Activated CD4-positive, alpha-beta memory T cell treated with anti-CD3 and anti-CD28 coated beads for 36 hours (primary cell): ENCODE data around the gene MYO5B. TPM values are rescaled to one million over a fixed set of nuclear protein-coding genes. Genes with fewer than 3 reads are reported as not detected.
"Not testable (repeated sequence)": the region's sequence is repeated elsewhere in the genome, so short reads cannot be mapped to it uniquely, and the experiment has no call there.

ENCODE experiments used
- CTCF ChIA-PET: fragments of 350-600 bp; sonication (Branson Sonifier 250); formaldehyde crosslinking; loops from one replicate; lab custom pipeline; 2021; ENCODE audit warnings: antibody characterized with exemption, inconsistent platforms; lab: Charles Lee
- POLR2A ChIA-PET: fragments of 350-600 bp; sonication (Branson Sonifier 250); formaldehyde crosslinking; loops from one replicate; lab custom pipeline; 2021; ENCODE audit warnings: antibody characterized with exemption; lab: Charles Lee
- DNase-seq: peaks from one replicate; pipeline ENCODE4 v3.0.0-alpha.2; 2020
- H3K27ac Mint-ChIP-seq: one replicate; pipeline ENCODE4 v1.8.0; 2021; ENCODE audit warnings: mixed read lengths
- H3K27me3 Mint-ChIP-seq: one replicate; pipeline ENCODE4 v1.8.0; 2021; ENCODE audit warnings: mixed read lengths
- H3K36me3 Mint-ChIP-seq: one replicate; pipeline ENCODE4 v1.8.0; 2021; ENCODE audit warnings: mixed read lengths
- H3K4me1 Mint-ChIP-seq: one replicate; pipeline ENCODE4 v1.8.0; 2021; ENCODE audit warnings: low read depth, mixed read lengths
- H3K4me3 Mint-ChIP-seq: one replicate; pipeline ENCODE4 v1.8.0; 2021; ENCODE audit warnings: mild to moderate bottlenecking, mixed read lengths
- H3K9me3 Mint-ChIP-seq: one replicate; pipeline ENCODE4 v1.8.0; 2021; ENCODE audit warnings: mixed read lengths
- intact Hi-C: fragments of 100-400 bp; cut with micrococcal nuclease; formaldehyde crosslinking; loops from one replicate; pipeline ENCODE4 v1.15.1; 2023
- total RNA-seq, 2 experiments: library from RNA; stranded (reverse); gene quantifications; one replicate each; pipeline ENCODE4 v1.2.3, GENCODE V29; 2021

The MYO5B gene
- total RNA-seq, 2 experiments from 2014 or later, result 0.02 to 0.21 TPM

DNA sequence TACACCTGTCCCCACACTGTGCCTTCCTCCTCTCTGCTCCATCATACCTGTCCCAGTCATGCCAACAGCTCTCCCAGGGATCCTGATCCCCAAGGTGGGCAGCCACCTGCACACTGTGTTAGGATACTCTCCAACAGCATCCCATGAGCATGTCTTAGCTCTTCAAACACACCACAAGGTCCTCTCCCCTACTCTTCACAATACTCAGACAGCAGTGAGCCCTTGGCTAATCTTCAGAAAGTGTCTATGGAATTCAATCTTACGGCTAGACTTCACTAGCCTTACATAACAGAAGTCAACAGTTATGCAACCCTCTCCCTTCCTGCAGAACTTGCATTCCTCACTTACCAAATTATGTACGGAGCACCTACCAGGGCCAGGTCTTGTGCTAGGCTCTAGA lies 79.9 kb downstream of the MYO5B start:
- Mint-ChIP-seq H3K36me3 (no peaks in the 10 kb centered on the region), H3K27ac (no peak overlapping the region), H3K27me3 (peaks cover 10% of the 10 kb centered on the region), H3K9me3 (no peaks in the 10 kb centered on the region), H3K4me3 (no peak overlapping the region), H3K4me1 (no peaks in the 10 kb centered on the region)
- ChIA-PET POLR2A (interaction anchor here (0.6 kb wide), 1 partner anchor 252 kb away, joined by 3 read pairs; no protein-coding TSS in a partner anchor), CTCF (no interaction called here)
- no peak for DNase-seq
- intact Hi-C loops, result no loop called here

DNA sequence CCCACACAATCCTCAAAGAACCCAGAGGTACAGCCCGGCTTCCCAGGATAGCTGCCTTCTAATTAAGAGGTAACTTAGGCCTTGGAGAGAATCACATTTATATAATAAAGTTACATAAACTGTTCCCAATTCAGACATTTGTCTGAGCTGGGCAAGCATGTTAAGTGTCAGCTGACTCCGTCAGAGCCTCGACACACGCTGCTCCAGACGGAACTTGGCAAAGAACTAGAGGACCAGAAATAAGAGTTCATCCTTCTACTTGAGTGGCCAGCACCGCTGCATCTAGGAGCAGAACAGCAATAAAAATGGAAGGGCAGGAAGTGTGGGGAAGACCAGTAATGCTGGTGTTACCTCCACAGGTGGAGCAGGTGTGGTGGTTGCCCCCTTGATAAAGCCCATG lies 80.5 kb downstream of the MYO5B start:
- ChIA-PET CTCF (no interaction called here), POLR2A (no interaction called here)
- no peak overlapping the region for H3K4me3 Mint-ChIP-seq
- H3K36me3 Mint-ChIP-seq, result no peaks in the 10 kb centered on the region
- peaks cover 14% of the 10 kb centered on the region for H3K27me3 Mint-ChIP-seq
- H3K9me3 Mint-ChIP-seq, result no peaks in the 10 kb centered on the region
- H3K27ac Mint-ChIP-seq, result no peak overlapping the region
- intact Hi-C loops, result no loop called here
- no peaks in the 10 kb centered on the region for H3K4me1 Mint-ChIP-seq
- no peak for DNase-seq

- Mint-ChIP-seq H3K27ac (no peak overlapping the region), H3K36me3 (no peaks in the 10 kb centered on the region), H3K27me3 (peaks cover 14% of the 10 kb centered on the region), H3K4me1 (no peaks in the 10 kb centered on the region), H3K9me3 (no peaks in the 10 kb centered on the region), H3K4me3 (no peak overlapping the region)
- intact Hi-C loops, result no loop called here
- POLR2A ChIA-PET, result no interaction called here
- CTCF ChIA-PET, result no interaction called here
- DNase-seq, result no peak
Observed at GRCh38 chr18:50113726-50114125, 81.2 kb downstream of the MYO5B start.

DNA sequence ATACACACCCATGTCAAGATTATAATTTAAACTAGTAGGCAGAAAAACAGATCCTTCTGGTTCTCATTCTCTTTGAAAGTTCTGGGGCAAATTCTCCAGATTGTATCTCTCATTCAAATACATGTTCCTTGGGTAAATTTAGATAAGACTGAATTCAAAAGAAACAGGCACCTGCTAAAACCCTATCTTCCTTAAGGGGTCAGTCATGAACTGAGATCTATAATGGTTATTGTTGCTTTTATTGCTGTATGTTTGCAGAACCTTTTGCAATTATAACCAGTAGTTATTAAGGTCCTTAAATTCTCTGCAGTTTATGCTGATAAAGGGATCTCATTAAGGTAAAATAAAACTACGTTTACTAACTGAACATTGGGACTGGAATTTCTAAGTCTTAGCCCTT lies 83.5 kb downstream of the MYO5B start:
- no peaks in the 10 kb centered on the region for H3K36me3 Mint-ChIP-seq
- POLR2A ChIA-PET, result no interaction called here
- H3K9me3 Mint-ChIP-seq, result no peaks in the 10 kb centered on the region
- H3K27ac Mint-ChIP-seq, result no peak overlapping the region
- intact Hi-C loops, result no loop called here
- CTCF ChIA-PET, result no interaction called here
- H3K27me3 Mint-ChIP-seq, result peaks cover 14% of the 10 kb centered on the region
- no peak overlapping the region for H3K4me3 Mint-ChIP-seq
- H3K4me1 Mint-ChIP-seq, result no peaks in the 10 kb centered on the region
- no peak for DNase-seq

DNA sequence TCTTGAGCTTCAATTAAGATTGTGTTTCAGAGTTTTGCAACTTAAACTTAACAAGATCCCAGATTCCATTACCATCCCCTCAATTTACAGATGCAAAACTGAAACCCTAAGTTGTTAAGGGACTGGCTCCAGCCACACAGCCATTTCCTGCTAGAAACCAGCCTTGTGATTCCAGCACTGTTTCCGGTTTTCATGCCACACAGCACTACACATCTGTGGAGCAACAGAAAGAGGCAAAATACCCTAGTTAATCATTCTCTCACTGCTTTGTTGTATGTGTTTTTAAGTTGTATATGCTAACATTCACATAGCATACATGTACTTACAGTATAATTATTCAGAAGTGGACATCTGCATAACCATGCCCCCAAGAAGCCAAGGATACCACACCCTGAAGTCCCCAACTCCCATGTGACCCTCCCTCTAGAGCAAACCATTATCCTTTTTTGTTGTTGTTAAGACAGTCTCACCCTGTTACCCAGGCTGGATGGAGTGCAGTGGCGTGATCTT lies 87.4 kb downstream of the MYO5B start:
- Mint-ChIP-seq H3K27me3 (peaks cover 5% of the 10 kb centered on the region), H3K27ac (no peak overlapping the region), H3K9me3 (no peaks in the 10 kb centered on the region), H3K4me1 (no peaks in the 10 kb centered on the region), H3K4me3 (no peak overlapping the region), H3K36me3 (no peaks in the 10 kb centered on the region)
- ChIA-PET CTCF (no interaction called here), POLR2A (no interaction called here)
- intact Hi-C loops, result no loop called here
- no peak for DNase-seq

DNA sequence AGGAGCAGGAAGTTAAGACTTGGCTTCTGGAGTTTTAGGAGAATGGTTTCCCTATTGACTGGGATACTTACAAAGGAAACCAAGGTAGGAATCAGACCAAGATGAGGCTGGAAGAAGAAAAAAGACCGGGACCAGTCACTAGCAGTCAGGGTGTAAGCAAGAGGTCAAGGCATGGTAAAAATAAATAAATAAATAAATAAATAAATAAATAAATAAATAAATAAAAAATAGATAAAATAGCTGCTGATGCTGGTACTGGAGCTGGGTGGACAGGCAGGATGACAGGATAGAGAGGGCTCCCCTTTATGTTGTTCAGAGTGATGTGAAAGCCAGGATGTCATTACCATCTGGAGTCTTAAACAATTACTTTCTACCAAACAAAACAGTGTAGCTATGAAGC lies 89.9 kb downstream of the MYO5B start:
- POLR2A ChIA-PET, result no interaction called here
- intact Hi-C loops, result no loop called here
- Mint-ChIP-seq H3K36me3 (no peaks in the 10 kb centered on the region), H3K27ac (no peak overlapping the region), H3K4me1 (no peaks in the 10 kb centered on the region), H3K4me3 (no peak overlapping the region), H3K9me3 (no peaks in the 10 kb centered on the region), H3K27me3 (peaks cover 13% of the 10 kb centered on the region)
- no peak for DNase-seq
- CTCF ChIA-PET, result interaction anchor here (0.6 kb wide), 1 partner anchor 98 kb away, joined by 3 read pairs; no protein-coding TSS in a partner anchor

GRCh38 chr18:50104421-50104820 lies 90.5 kb downstream of the MYO5B start:
- no peaks in the 10 kb centered on the region for H3K4me1 Mint-ChIP-seq
- H3K27ac Mint-ChIP-seq, result no peak overlapping the region
- H3K36me3 Mint-ChIP-seq, result no peaks in the 10 kb centered on the region
- intact Hi-C loops, result no loop called here
- DNase-seq, result no peak
- H3K4me3 Mint-ChIP-seq, result no peak overlapping the region
- peaks cover 12% of the 10 kb centered on the region for H3K27me3 Mint-ChIP-seq
- ChIA-PET POLR2A (no interaction called here), CTCF (no interaction called here)
- H3K9me3 Mint-ChIP-seq, result no peaks in the 10 kb centered on the region

- CTCF ChIA-PET, result no interaction called here
- intact Hi-C loops, result loop anchor here (5.0 kb wide), 1 partner anchor 92 kb away; no protein-coding TSS in a partner anchor
- no peaks in the 10 kb centered on the region for H3K9me3 Mint-ChIP-seq
Observed at GRCh38 chr18:50099725-50100407, 95.1 kb downstream of the MYO5B start.

GRCh38 chr18:50097702-50098101 lies 97.2 kb downstream of the MYO5B start:
- intact Hi-C loops, result loop anchor here (5.0 kb wide), 1 partner anchor 95 kb away; no protein-coding TSS in a partner anchor
- H3K4me3 Mint-ChIP-seq, result no peak overlapping the region
- H3K27me3 Mint-ChIP-seq, result peaks cover 17% of the 10 kb centered on the region
- no peaks in the 10 kb centered on the region for H3K36me3 Mint-ChIP-seq
- POLR2A ChIA-PET, result no interaction called here
- H3K27ac Mint-ChIP-seq, result no peak overlapping the region
- no peak for DNase-seq
- CTCF ChIA-PET, result no interaction called here
- H3K4me1 Mint-ChIP-seq, result no peaks in the 10 kb centered on the region
- no peaks in the 10 kb centered on the region for H3K9me3 Mint-ChIP-seq

More at GRCh38 chr18:50099725-50100407, 95.1 kb downstream of the MYO5B start:
- Mint-ChIP-seq H3K36me3 (no peaks in the 10 kb centered on the region), H3K4me3 (no peak overlapping the region), H3K27me3 (peaks cover 15% of the 10 kb centered on the region), H3K4me1 (no peaks in the 10 kb centered on the region), H3K27ac (no peak overlapping the region)
- DNase-seq, result no peak
- POLR2A ChIA-PET, result no interaction called here

- Mint-ChIP-seq H3K36me3 (no peaks in the 10 kb centered on the region), H3K27ac (no peak overlapping the region), H3K4me3 (no peak overlapping the region), H3K27me3 (peaks cover 15% of the 10 kb centered on the region), H3K9me3 (no peaks in the 10 kb centered on the region), H3K4me1 (no peaks in the 10 kb centered on the region)
- ChIA-PET CTCF (no interaction called here), POLR2A (no interaction called here)
- intact Hi-C loops, result loop anchor here (5.0 kb wide), 1 partner anchor 95 kb away; no protein-coding TSS in a partner anchor
- DNase-seq, result no peak
Observed at GRCh38 chr18:50096766-50097435, 98.0 kb downstream of the MYO5B start.

DNA sequence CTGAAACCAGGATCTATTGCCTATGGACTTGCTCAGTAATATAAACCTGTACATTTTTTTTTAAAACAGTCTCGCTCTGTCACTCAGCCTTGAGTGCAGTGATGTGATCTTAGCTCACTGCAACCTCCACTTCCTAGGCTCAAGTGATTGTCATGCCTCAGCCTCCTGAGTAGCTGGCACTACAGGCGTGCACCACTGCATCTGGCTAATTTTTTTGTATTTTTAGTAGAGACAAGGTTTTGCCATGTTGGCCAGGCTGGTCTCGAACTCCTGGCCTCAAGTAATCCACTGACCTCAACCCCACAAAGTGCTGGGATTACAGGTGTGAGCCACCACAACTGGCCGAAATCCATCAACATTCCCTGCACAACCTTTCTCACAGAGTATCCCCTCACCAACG lies 100.2 kb downstream of the MYO5B start:
- H3K4me1 Mint-ChIP-seq, DNase-seq, POLR2A ChIA-PET, CTCF ChIA-PET, H3K36me3 Mint-ChIP-seq, H3K4me3 Mint-ChIP-seq, H3K9me3 Mint-ChIP-seq, H3K27ac Mint-ChIP-seq: not testable (repeated sequence)
- intact Hi-C loops, result loop anchor here (5.0 kb wide), 1 partner anchor 98 kb away; no protein-coding TSS in a partner anchor
- peaks cover 12% of the 10 kb centered on the region for H3K27me3 Mint-ChIP-seq

DNA sequence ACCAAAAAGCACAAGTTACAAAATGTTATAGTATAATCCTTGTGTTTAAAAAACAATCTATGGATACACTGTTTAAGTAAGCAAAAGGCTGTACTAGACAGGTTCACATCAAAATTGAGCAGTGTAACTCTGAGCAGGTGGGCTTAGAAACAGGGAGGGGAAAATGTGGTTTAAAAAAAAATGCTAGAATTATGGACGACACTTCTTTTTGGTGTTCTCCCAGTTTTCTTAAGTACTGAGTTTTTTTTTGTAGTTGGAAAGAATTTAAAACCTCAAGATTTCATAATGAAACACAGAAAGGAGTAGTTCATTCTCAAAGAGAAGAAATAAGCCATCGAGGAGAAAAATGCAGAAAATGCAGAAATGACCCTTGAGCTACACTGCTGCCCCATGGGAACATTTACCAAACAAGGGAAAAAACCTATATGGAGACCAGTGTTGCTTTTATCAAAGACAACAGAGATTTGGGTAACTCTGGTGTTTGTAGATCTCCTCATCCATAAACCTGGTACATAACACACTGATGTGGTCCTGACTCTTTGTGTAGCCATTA lies 100.7 kb downstream of the MYO5B start:
- H3K36me3 Mint-ChIP-seq, result no peaks in the 10 kb centered on the region
- no peaks in the 10 kb centered on the region for H3K9me3 Mint-ChIP-seq
- peaks cover 10% of the 10 kb centered on the region for H3K27me3 Mint-ChIP-seq
- no peak for DNase-seq
- no peak overlapping the region for H3K4me3 Mint-ChIP-seq
- POLR2A ChIA-PET, result no interaction called here
- H3K4me1 Mint-ChIP-seq, result no peaks in the 10 kb centered on the region
- H3K27ac Mint-ChIP-seq, result no peak overlapping the region
- CTCF ChIA-PET, result no interaction called here
- intact Hi-C loops, result no loop called here
